Gastrocnemius medialis (tissue), 4 donors: Measurements from ENCODE around the gene NCAPG2. TPM values are rescaled to one million over a fixed set of nuclear protein-coding genes. Genes with fewer than 3 reads are reported as not detected.

Source experiments
- ATAC-seq, 2 donors: fragments of 150-250 bp; one replicate each; pipeline ENCODE4 v1.9.1; 2016
- DNase-seq, 2 donors: peaks; one replicate each; pipeline ENCODE4 v3.0.0-alpha.2; 2019
- H3K27ac ChIP-seq, 4 donors: fragments of 200-600 bp; sonication (generic); 1 replicate in 1 of 4; 2 replicates in 3 of 4; pipeline ENCODE4 v1.5.1; 2016 to 2018; ENCODE audit warnings: mild to moderate bottlenecking in 2 of 4, moderate library complexity in 1 of 4
- H3K27me3 ChIP-seq, 3 donors: fragments of 200-600 bp; sonication (generic) in 2 of 3; 1 replicate in 1 of 3; 2 replicates in 2 of 3; pipeline versions ENCODE4 v1.5.1 to v1.6.0; 2016 to 2019; ENCODE audit warnings: mild to moderate bottlenecking in 1 of 3, moderate library complexity in 1 of 3
- H3K36me3 ChIP-seq, 2 donors: fragments of 200-600 bp; sonication (generic) in 1 of 2; one replicate each; pipeline ENCODE4 v1.5.1; 2017 to 2018
- H3K4me1 ChIP-seq, 2 donors: fragments of 200-600 bp; sonication (generic) in 1 of 2; one replicate each; pipeline ENCODE4 v1.5.1; 2016 to 2017; ENCODE audit warnings: mild to moderate bottlenecking in 2 of 2
- H3K4me3 ChIP-seq, 4 donors: fragments of 200-600 bp; sonication (generic) in 3 of 4; 1 replicate in 1 of 4; 2 replicates in 3 of 4; pipeline ENCODE4 v1.5.1; 2016 to 2019; ENCODE audit warnings: mild to moderate bottlenecking in 2 of 4
- H3K9me3 ChIP-seq, 3 donors: fragments of 200-600 bp; sonication (generic) in 2 of 3; 1 replicate in 1 of 3; 2 replicates in 2 of 3; pipeline ENCODE4 v1.5.1; 2016 to 2019
- POLR2A ChIP-seq, 2 donors: fragments of 450-650 bp; IDR thresholded peaks; one replicate each; pipeline ENCODE4 v1.6.1; 2017; ENCODE audit warnings: antibody characterized with exemption in 2 of 2, mild to moderate bottlenecking in 2 of 2, moderate library complexity in 2 of 2
- in situ Hi-C, 4 donors: fragments of 200-750 bp; cut with MboI; loops; one replicate each; pipeline versions ENCODE4 v1.15.0 to v1.8.0; 2017; ENCODE audit warnings: low sequenced_read_pairs in 4 of 4
- intact Hi-C: fragments of 100-400 bp; cut with DNase I; formaldehyde crosslinking; loops from one replicate; pipeline ENCODE4 v1.15.1; 2023; ENCODE audit warnings: low total_unique reads
- total RNA-seq, 4 donors: library from RNA; depleted of rRNA; stranded (reverse); fragments of >200 nt; gene quantifications; one replicate each; pipeline versions ENCODE4 v1.1.0 to v1.2.3, GENCODE V29; 2016
- TF ChIP-seq, protein P1 (sequence below), 5 experiments: fragments of 450-650 bp in 3 of 5; fragments of 200-600 bp in 2 of 5; sonication (generic) in 2 of 5; IDR thresholded peaks in 4 of 5; conservative IDR thresholded peaks in 1 of 5; 1 replicate in 4 of 5; 2 replicates in 1 of 5; pipeline ENCODE4 v1.5.1; 2016 to 2019; ENCODE audit warnings: antibody characterized with exemption in 5 of 5, mild to moderate bottlenecking in 3 of 5, moderate library complexity in 3 of 5

The NCAPG2 gene
- total RNA-seq, 4 donors from 2014 or later = 3.0 to 4.5 (median 3.9) TPM

DNA sequence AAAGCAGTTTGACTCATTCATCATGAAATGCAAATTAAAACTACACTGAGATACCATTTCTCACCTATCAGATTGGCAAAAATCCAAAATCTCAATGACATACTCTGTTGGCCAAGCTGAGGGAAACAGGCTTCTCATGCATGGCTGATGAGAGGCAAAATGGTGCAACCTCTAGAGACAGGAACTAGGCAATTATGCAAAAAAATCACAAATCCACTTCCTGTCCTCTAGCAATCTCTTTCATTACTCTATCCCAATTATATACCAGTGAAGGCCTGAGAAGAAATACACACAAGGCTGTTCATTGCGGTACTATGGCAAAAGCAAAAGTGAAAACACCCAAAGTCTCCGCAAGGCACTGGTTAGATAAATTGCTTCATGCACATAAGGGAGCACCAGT lies 91.1 kb downstream of the NCAPG2 start:
- H3K4me1 ChIP-seq = no peaks in the 10 kb centered on the region
- H3K4me3 ChIP-seq = no peak overlapping the region
- DNase-seq (no peak), ATAC-seq (no peak)
- in situ Hi-C loops (no loop called here), intact Hi-C loops (no loop called here)
- H3K27me3 ChIP-seq = no peaks in the 10 kb centered on the region
- TF ChIP-seq, protein P1, sequence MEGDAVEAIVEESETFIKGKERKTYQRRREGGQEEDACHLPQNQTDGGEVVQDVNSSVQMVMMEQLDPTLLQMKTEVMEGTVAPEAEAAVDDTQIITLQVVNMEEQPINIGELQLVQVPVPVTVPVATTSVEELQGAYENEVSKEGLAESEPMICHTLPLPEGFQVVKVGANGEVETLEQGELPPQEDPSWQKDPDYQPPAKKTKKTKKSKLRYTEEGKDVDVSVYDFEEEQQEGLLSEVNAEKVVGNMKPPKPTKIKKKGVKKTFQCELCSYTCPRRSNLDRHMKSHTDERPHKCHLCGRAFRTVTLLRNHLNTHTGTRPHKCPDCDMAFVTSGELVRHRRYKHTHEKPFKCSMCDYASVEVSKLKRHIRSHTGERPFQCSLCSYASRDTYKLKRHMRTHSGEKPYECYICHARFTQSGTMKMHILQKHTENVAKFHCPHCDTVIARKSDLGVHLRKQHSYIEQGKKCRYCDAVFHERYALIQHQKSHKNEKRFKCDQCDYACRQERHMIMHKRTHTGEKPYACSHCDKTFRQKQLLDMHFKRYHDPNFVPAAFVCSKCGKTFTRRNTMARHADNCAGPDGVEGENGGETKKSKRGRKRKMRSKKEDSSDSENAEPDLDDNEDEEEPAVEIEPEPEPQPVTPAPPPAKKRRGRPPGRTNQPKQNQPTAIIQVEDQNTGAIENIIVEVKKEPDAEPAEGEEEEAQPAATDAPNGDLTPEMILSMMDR (IDR thresholded peaks at IDR 0.05 in 4 of 5, conservative IDR thresholded peaks at IDR 0.05 in 1 of 5) = no peak
- TF ChIP-seq POLR2A (IDR thresholded peaks at IDR 0.05) = no peak
- no peak overlapping the region for H3K27ac ChIP-seq
- H3K36me3 ChIP-seq = no peaks in the 10 kb centered on the region
- H3K9me3 ChIP-seq = no peaks in the 10 kb centered on the region

GRCh38 chr7:158612546-158612945 lies 92.1 kb downstream of the NCAPG2 start:
- TF ChIP-seq POLR2A (IDR thresholded peaks at IDR 0.05) = no peak
- TF ChIP-seq, protein P1 (IDR thresholded peaks at IDR 0.05 in 4 of 5, conservative IDR thresholded peaks at IDR 0.05 in 1 of 5) = no peak
- in situ Hi-C loops = no loop called here
- H3K27me3 ChIP-seq = no peaks in the 10 kb centered on the region
- H3K27ac ChIP-seq = no peak overlapping the region
- H3K36me3 ChIP-seq = no peaks in the 10 kb centered on the region
- intact Hi-C loops = no loop called here
- no peaks in the 10 kb centered on the region for H3K9me3 ChIP-seq
- no peak overlapping the region for H3K4me3 ChIP-seq
- no peaks in the 10 kb centered on the region for H3K4me1 ChIP-seq
- DNase-seq = no peak
- no peak for ATAC-seq

- in situ Hi-C loops (no loop called here), intact Hi-C loops (no loop called here)
- Histone ChIP-seq H3K27ac (no peak overlapping the region), H3K27me3 (no peaks in the 10 kb centered on the region), H3K4me3 (no peak overlapping the region), H3K9me3 (no peaks in the 10 kb centered on the region), H3K36me3 (no peaks in the 10 kb centered on the region), H3K4me1 (no peaks in the 10 kb centered on the region)
- TF ChIP-seq, protein P1 (IDR thresholded peaks at IDR 0.05 in 4 of 5, conservative IDR thresholded peaks at IDR 0.05 in 1 of 5) = no peak
- TF ChIP-seq POLR2A (IDR thresholded peaks at IDR 0.05) = no peak
- ATAC-seq (no peak), DNase-seq (no peak)
These were observed 93.1 kb downstream of the NCAPG2 start for GRCh38 chr7:158611541-158611940.

DNA sequence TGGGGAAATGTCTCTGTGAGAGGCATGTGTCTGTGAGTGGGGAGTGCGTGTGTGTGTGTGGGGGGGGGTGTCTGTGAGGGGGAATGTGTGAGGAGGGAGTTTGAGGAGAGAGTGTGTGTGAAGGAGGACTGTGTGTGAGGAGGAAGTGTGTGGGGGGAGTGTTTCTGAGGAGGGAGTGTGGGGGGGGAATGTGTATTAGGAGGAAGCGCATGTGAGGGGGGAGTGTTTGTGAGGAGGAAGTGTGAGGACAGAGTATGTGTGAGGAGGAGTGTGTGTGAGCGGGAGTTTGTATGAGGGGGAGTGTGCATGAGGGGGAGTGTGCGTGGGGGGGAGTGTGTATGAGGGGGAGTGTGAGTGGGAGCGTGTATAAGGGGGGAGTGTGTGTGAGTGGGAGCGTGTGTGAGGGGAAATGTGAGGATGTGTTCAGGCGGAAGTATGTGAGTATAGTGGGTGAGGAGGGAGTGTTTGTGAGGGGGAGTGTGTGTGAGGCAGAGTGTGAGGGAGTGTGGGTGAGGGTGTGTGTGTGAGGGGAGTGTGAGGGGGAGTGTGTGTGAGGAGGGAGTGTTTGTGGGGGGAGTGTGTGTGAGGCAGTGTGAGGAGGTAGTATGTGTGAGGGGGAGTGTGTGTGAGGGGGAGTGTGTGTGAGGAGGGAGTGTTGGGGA lies 95.2 kb downstream of the NCAPG2 start:
- no peaks in the 10 kb centered on the region for H3K4me1 ChIP-seq
- H3K9me3 ChIP-seq = no peaks in the 10 kb centered on the region
- in situ Hi-C loops (no loop called here), intact Hi-C loops (no loop called here)
- H3K27ac ChIP-seq = no peak overlapping the region
- no peaks in the 10 kb centered on the region for H3K27me3 ChIP-seq
- ATAC-seq = no peak
- no peak overlapping the region for H3K4me3 ChIP-seq
- TF ChIP-seq POLR2A (IDR thresholded peaks at IDR 0.05) = no peak
- TF ChIP-seq, protein P1 (IDR thresholded peaks at IDR 0.05 in 4 of 5, conservative IDR thresholded peaks at IDR 0.05 in 1 of 5) = no peak
- DNase-seq = no peak
- no peaks in the 10 kb centered on the region for H3K36me3 ChIP-seq

DNA sequence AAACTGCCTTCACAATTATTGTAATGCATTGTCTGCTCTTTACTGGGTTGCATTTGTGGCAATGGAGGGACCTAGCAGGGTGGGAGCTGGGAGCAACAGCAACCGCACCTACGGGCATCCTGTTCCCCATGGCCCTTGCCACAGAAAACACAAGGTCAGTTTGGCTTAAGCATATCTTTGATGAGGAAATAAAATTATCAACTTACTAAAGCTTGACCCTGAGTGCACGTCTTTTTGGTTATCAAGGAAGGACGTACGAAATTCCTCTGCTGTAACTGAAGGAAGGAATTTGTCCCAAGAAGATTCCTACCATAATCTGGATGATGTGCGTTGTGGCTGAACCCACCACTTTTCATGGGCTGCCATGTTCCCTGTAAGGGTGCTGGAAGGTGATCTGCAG lies 97.0 kb downstream of the NCAPG2 start:
- H3K27ac ChIP-seq = no peak overlapping the region
- no peaks in the 10 kb centered on the region for H3K4me1 ChIP-seq
- no peaks in the 10 kb centered on the region for H3K9me3 ChIP-seq
- no peak for DNase-seq
- H3K27me3 ChIP-seq = no peaks in the 10 kb centered on the region
- intact Hi-C loops = no loop called here
- no peak overlapping the region for H3K4me3 ChIP-seq
- TF ChIP-seq POLR2A (IDR thresholded peaks at IDR 0.05) = no peak
- TF ChIP-seq, protein P1 (IDR thresholded peaks at IDR 0.05 in 4 of 5, conservative IDR thresholded peaks at IDR 0.05 in 1 of 5) = no peak
- no peak for ATAC-seq
- no peaks in the 10 kb centered on the region for H3K36me3 ChIP-seq
- in situ Hi-C loops = no loop called here
